CD4-positive, alpha-beta T cell (primary cell): ENCODE measurements around the gene STRN3. TPM values are rescaled to one million over a fixed set of nuclear protein-coding genes. Genes with fewer than 3 reads are reported as not detected.

Experiments used
- ATAC-seq: fragments of 200-7000 bp; cut with Tn5 transposase; one replicate; pipeline ENCODE4 v1.10.0; 2022; ENCODE audit warnings: mild to moderate bottlenecking; ENCODE audit not compliant: poor library complexity
- CTCF ChIA-PET: fragments of 350-600 bp; sonication (Branson Sonifier 250); formaldehyde crosslinking; loops from one replicate; lab custom pipeline; 2021; ENCODE audit warnings: antibody characterized with exemption, inconsistent platforms; lab: Charles Lee
- POLR2A ChIA-PET: fragments of 350-600 bp; sonication (Branson Sonifier 250); formaldehyde crosslinking; loops from one replicate; lab custom pipeline; 2021; ENCODE audit warnings: antibody characterized with exemption, inconsistent platforms; lab: Charles Lee
- DNase-seq, 14 experiments: peaks; one replicate each; pipeline ENCODE4 v3.0.0-alpha.2; 2013 to 2020; ENCODE audit warnings: mixed read lengths in 2 of 14
- H3K27ac ChIP-seq, 2 donors: one replicate each; pipeline versions ENCODE4 v1.5.1 to v1.7.0; 2013; ENCODE audit warnings: low read length in 2 of 2, low read depth in 1 of 2, mild to moderate bottlenecking in 1 of 2
- H3K27me3 ChIP-seq, 2 experiments: 1 replicate in 1 of 2; 2 replicates in 1 of 2; pipeline versions ENCODE4 v1.6.1 to v1.7.0; 2013; ENCODE audit warnings: low read length in 2 of 2, control low read depth in 1 of 2, mild to moderate bottlenecking in 1 of 2, moderate library complexity in 1 of 2; ENCODE audit not compliant: insufficient read depth in 2 of 2, control insufficient read depth in 1 of 2
- H3K36me3 ChIP-seq: one replicate; pipeline ENCODE4 v1.6.1; 2013; ENCODE audit warnings: low read length, control low read depth; ENCODE audit not compliant: insufficient read depth
- H3K4me1 ChIP-seq: one replicate; pipeline ENCODE4 v1.6.1; 2013; ENCODE audit warnings: low read length, control low read depth; ENCODE audit not compliant: insufficient read depth
- H3K4me3 ChIP-seq: one replicate; pipeline ENCODE4 v1.5.1; 2013; ENCODE audit warnings: mild to moderate bottlenecking, low read length, moderate library complexity
- H3K9me3 ChIP-seq, 2 experiments: 1 replicate in 1 of 2; 2 replicates in 1 of 2; pipeline versions ENCODE4 v1.6.1 to v1.7.0; 2013; ENCODE audit warnings: low read length in 2 of 2, mild to moderate bottlenecking in 2 of 2, control low read depth in 1 of 2, moderate library complexity in 1 of 2; ENCODE audit not compliant: control insufficient read depth in 1 of 2, insufficient read depth in 1 of 2
- H3K27ac Mint-ChIP-seq: one replicate; pipeline ENCODE4 v1.8.0; 2020; ENCODE audit warnings: mixed read lengths
- H3K27me3 Mint-ChIP-seq: one replicate; pipeline ENCODE4 v1.8.0; 2021; ENCODE audit warnings: mixed read lengths
- H3K36me3 Mint-ChIP-seq: one replicate; pipeline ENCODE4 v1.8.0; 2021; ENCODE audit warnings: low read depth, mixed read lengths
- H3K4me1 Mint-ChIP-seq: one replicate; pipeline ENCODE4 v1.8.0; 2021; ENCODE audit warnings: low read depth, mixed read lengths
- H3K4me3 Mint-ChIP-seq: one replicate; pipeline ENCODE4 v1.8.0; 2020; ENCODE audit warnings: mild to moderate bottlenecking, mixed read lengths
- H3K9me3 Mint-ChIP-seq: one replicate; pipeline ENCODE4 v1.8.0; 2020; ENCODE audit warnings: mixed read lengths
- CTCF ChIP-seq: fragments of 200-600 bp; IDR thresholded peaks from one replicate; pipeline ENCODE4 v1.8.0; 2022; ENCODE audit warnings: antibody characterized with exemption, mild to moderate bottlenecking
- intact Hi-C, 2 experiments: fragments of 100-400 bp; cut with DNase I in 1 of 2; cut with micrococcal nuclease in 1 of 2; formaldehyde crosslinking; loops; one replicate each; pipeline versions ENCODE4 v1.15.1 to v1.9.0; 2023 to 2025; cut with DNase I, micrococcal nuclease
- total RNA-seq, 174 experiments: library from RNA in 2 of 174; stranded (reverse) in 2 of 174; gene quantifications; one replicate each; pipeline ENCODE4 v1.2.3 and lab custom pipeline; 2021 to 2026

STRN3 gene
- total RNA-seq, 2 experiments from 2014 or later: 15.1 to 16.9 TPM

GRCh38 chr14:30958555-30959407 lies 67.4 kb downstream of the STRN3 start:
- Histone ChIP-seq H3K27me3 (no peaks in the 10 kb centered on the region), H3K4me1 (no peaks in the 10 kb centered on the region), H3K36me3 (peaks cover 7% of the 10 kb centered on the region), H3K27ac (no peak overlapping the region), H3K4me3 (no peak overlapping the region), H3K9me3 (no peaks in the 10 kb centered on the region)
- peaks cover 58% of the 10 kb centered on the region for H3K36me3 Mint-ChIP-seq
- H3K9me3 Mint-ChIP-seq: no peaks in the 10 kb centered on the region
- peaks cover 41% of the 10 kb centered on the region for H3K4me1 Mint-ChIP-seq
- ChIA-PET CTCF (no interaction called here), POLR2A (no interaction called here)
- TF ChIP-seq CTCF: no peak
- no peak overlapping the region for H3K4me3 Mint-ChIP-seq
- H3K27ac Mint-ChIP-seq: no peak overlapping the region
- H3K27me3 Mint-ChIP-seq: no peaks in the 10 kb centered on the region
- no peak for ATAC-seq
- intact Hi-C loops: no loop called here
- DNase-seq: no peak

DNA sequence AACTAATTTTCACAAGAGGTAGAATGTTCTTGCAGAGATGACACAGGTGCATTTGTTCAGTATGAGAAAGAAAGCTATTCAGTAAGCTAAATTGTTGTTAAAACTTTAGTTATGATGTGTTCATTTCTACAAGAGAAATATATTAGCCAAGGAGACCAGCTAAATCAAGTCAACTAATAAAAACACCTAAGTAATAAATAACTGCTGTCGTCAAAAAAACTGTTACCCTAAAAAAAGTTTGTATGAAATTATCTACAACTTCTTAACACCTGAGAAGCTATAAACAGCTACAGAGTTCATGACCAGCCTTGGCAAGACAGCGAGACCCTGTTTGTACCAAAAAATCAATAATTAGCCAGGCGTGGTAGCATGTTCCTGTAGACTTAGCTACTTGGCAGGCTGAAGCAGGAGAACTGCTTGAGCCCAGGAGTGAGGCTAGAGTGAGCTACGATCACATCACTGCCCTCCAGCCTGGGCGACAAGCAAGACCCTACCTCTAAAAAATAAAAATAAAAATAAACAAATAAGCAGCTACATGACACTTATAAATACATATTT lies 68.3 kb downstream of the STRN3 start:
- intact Hi-C loops: no loop called here
- peaks cover 15% of the 10 kb centered on the region for H3K36me3 ChIP-seq
- H3K4me1 ChIP-seq: no peaks in the 10 kb centered on the region
- DNase-seq: no peak
- no peak overlapping the region for H3K27ac ChIP-seq
- no peak for ATAC-seq
- CTCF ChIA-PET: no interaction called here
- Mint-ChIP-seq H3K4me3 (no peak overlapping the region), H3K36me3 (peaks cover 60% of the 10 kb centered on the region), H3K9me3 (no peaks in the 10 kb centered on the region), H3K27ac (peak overlapping the region; percentile 15), H3K27me3 (no peaks in the 10 kb centered on the region), H3K4me1 (peaks cover 34% of the 10 kb centered on the region)
- no peaks in the 10 kb centered on the region for H3K27me3 ChIP-seq
- POLR2A ChIA-PET: no interaction called here
- no peak for TF ChIP-seq CTCF
- no peak overlapping the region for H3K4me3 ChIP-seq
- H3K9me3 ChIP-seq: no peaks in the 10 kb centered on the region

DNA sequence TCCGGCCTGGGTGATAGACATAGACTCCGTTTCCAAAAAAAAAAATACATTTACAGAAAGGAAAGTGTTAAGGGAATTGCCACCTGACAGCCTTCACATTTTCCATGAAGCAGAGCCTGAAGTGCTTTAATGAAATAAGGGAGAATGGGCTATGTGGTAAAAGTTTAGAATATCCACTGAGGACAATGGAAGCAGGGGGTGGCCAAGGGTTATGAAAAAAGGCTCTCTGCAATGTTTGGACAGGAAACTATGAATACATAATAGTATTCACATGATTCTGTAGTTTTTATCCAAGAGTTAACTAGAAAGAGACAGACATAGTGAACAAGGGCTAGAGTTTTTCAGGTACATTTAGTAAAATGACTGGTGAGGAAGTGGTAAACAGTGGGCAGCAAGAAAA lies 76.5 kb downstream of the STRN3 start:
- H3K27me3 ChIP-seq: no peaks in the 10 kb centered on the region
- peaks cover 90% of the 10 kb centered on the region for H3K36me3 Mint-ChIP-seq
- H3K4me3 Mint-ChIP-seq: no peak overlapping the region
- no peaks in the 10 kb centered on the region for H3K4me1 ChIP-seq
- H3K27ac ChIP-seq: no peak overlapping the region
- no peak overlapping the region for H3K27ac Mint-ChIP-seq
- H3K4me3 ChIP-seq: no peak overlapping the region
- no peaks in the 10 kb centered on the region for H3K27me3 Mint-ChIP-seq
- no peaks in the 10 kb centered on the region for H3K9me3 Mint-ChIP-seq
- H3K9me3 ChIP-seq: no peaks in the 10 kb centered on the region
- peaks cover 62% of the 10 kb centered on the region for H3K36me3 ChIP-seq
- POLR2A ChIA-PET: no interaction called here
- no peak for TF ChIP-seq CTCF
- intact Hi-C loops: no loop called here
- no peaks in the 10 kb centered on the region for H3K4me1 Mint-ChIP-seq
- CTCF ChIA-PET: no interaction called here
- no peak for ATAC-seq
- DNase-seq: no peak
